Activated T-cell treated with anti-CD3 and anti-CD28 coated beads, Interleukin-2, amount 50 U/mL, for 72 hours (primary cell): ENCODE measurements around the gene TM4SF20. TPM values are rescaled to one million over a fixed set of nuclear protein-coding genes. Genes with fewer than 3 reads are reported as not detected.

Experiments used
- ATAC-seq, 2 donors: fragments of 150-1000 bp; cut with Tn5 transposase; replicated peaks in 1 of 2; 2 replicates each; pipeline ENCODE4 v1.10.0; 2021; ENCODE audit warnings: moderate library complexity in 2 of 2, mild to moderate bottlenecking in 1 of 2
- DNase-seq, 2 donors: peaks; one replicate each; pipeline ENCODE4 v3.0.0; 2021 to 2022; ENCODE audit warnings: mixed read lengths in 1 of 2
- H3K27ac Mint-ChIP-seq: one replicate; pipeline ENCODE4 v1.8.0; 2022; ENCODE audit warnings: mild to moderate bottlenecking, moderate library complexity, mixed read lengths
- H3K27me3 Mint-ChIP-seq: one replicate; pipeline ENCODE4 v1.8.0; 2022; ENCODE audit warnings: low read depth, mixed read lengths
- H3K36me3 Mint-ChIP-seq, 2 donors: one replicate each; pipeline ENCODE4 v1.8.0; 2022; ENCODE audit warnings: mixed read lengths in 2 of 2, mild to moderate bottlenecking in 1 of 2; ENCODE audit not compliant: insufficient read depth in 2 of 2
- H3K4me1 Mint-ChIP-seq: one replicate; pipeline ENCODE4 v1.8.0; 2022; ENCODE audit warnings: low read depth, mixed read lengths
- H3K4me3 Mint-ChIP-seq, 2 donors: one replicate each; pipeline ENCODE4 v1.8.0; 2022; ENCODE audit warnings: mild to moderate bottlenecking in 2 of 2, mixed read lengths in 2 of 2, moderate library complexity in 2 of 2
- H3K9me3 Mint-ChIP-seq, 2 donors: one replicate each; pipeline ENCODE4 v1.8.0; 2022; ENCODE audit warnings: mixed read lengths in 2 of 2
- total RNA-seq, 2 donors: library from RNA; stranded (reverse); gene quantifications; one replicate each; pipeline ENCODE4 v1.2.3, GENCODE V29; 2022

The TM4SF20 gene
- total RNA-seq, 2 donors from 2014 or later: not detected

DNA sequence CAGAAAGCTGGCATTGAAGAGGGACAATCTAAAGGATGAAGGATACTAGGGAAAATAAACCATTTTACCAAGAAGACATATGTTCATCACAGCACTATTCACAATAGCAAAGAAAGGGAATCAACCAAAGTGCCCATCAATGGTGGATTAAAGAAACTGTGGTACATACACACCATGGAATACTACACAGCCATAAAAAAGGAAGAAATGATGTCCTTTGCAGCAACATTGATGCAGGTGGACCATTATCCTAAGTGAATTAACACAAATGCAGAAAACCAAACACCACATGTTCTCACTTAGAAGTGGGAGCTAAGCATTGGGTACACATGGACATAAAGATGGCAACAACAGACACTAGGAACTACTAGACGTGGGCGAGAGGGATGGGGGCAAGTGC is 61.3 kb downstream of the TM4SF20 start:
- Mint-ChIP-seq H3K4me3 (no peak overlapping the region), H3K36me3 (peaks cover 0 to 5% of the 10 kb centered on the region in 2 donors), H3K27ac (no peak overlapping the region), H3K27me3 (peaks cover 15% of the 10 kb centered on the region), H3K4me1 (peaks cover 2% of the 10 kb centered on the region), H3K9me3 (peaks cover 5 to 10% of the 10 kb centered on the region in 2 donors)
- no peak for DNase-seq
- ATAC-seq: no peak

DNA sequence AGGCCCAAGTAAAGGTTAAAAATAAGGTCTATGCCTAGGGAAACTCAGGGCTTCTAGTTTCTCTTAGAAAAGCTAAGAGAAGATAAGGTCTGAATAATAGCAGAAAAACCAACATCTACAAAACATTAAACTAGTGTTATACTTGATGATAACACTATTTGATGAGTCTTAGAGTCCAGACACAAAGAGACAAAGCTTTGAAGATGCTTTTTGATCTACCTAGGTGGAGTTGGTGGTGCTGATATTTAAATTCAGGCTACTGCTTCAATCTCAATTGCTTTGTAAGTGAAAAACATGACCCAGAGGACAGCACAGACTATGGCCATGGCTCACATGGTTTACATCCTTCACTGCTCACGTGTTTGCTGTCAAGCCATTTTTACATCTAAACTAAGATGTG is 65.8 kb downstream of the TM4SF20 start:
- no peak overlapping the region for H3K27ac Mint-ChIP-seq
- H3K4me3 Mint-ChIP-seq: no peak overlapping the region
- peaks cover 5 to 6% of the 10 kb centered on the region in 2 donors for H3K9me3 Mint-ChIP-seq
- peaks cover 0 to 1% of the 10 kb centered on the region in 2 donors for H3K36me3 Mint-ChIP-seq
- H3K4me1 Mint-ChIP-seq: no peaks in the 10 kb centered on the region
- ATAC-seq: no peak
- H3K27me3 Mint-ChIP-seq: peaks cover 7% of the 10 kb centered on the region
- no peak for DNase-seq

- Mint-ChIP-seq H3K4me1 (no peaks in the 10 kb centered on the region), H3K27ac (no peak overlapping the region), H3K27me3 (peaks cover 7% of the 10 kb centered on the region), H3K9me3 (peaks cover under 1 to 4% of the 10 kb centered on the region in 2 donors), H3K4me3 (no peak overlapping the region), H3K36me3 (peaks cover 0 to under 1% of the 10 kb centered on the region in 2 donors)
- DNase-seq (no peak), ATAC-seq (no peak)
Observed at GRCh38 chr2:227312579-227312978, 66.5 kb downstream of the TM4SF20 start.

Other genes starting within 250 kb of the TM4SF20 start
- under 1 TPM; 0.02 to 0.16 TPM for gene COL4A4, start 215.1 kb downstream of the TM4SF20 start, total RNA-seq
- gene COL4A3, start 214.7 kb downstream of the TM4SF20 start, total RNA-seq: under 1 TPM in 1 of 2 donors, not detected in 1; 0.39 TPM
- gene MFF, start 54.1 kb downstream of the TM4SF20 start, total RNA-seq: 10 to 100 TPM; 80.6 to 88.7 TPM
- not detected for gene SCYGR1, start 8.6 kb upstream of the TM4SF20 start, total RNA-seq
- gene AGFG1, start 92.8 kb upstream of the TM4SF20 start, total RNA-seq: 100 to 1,000 TPM in 1 of 2 donors, 10 to 100 TPM in 1; 98.2 to 131 TPM
- gene SCYGR2, start 219.6 kb upstream of the TM4SF20 start, total RNA-seq: not detected
- not detected for gene SCYGR3, start 235.5 kb upstream of the TM4SF20 start, total RNA-seq
- gene SCYGR4, start 238.2 kb upstream of the TM4SF20 start, total RNA-seq: not detected